ENCODE results near the gene CCT6A. TPM values are rescaled to one million over a fixed set of nuclear protein-coding genes. Genes with fewer than 3 reads are reported as not detected.

Gene CCT6A
- total and polyA plus RNA-seq, 9 of the 15 experiments (the other 6 are each of a cell fraction or from before 2014, with no cell fraction given): 244 to 708 (median 387) TPM

- TF ChIP-seq ZNF407 (IDR thresholded peaks at IDR 0.05; ENCODE audit: low read depth) (no peak), POLR3A (IDR thresholded peaks at IDR 0.05; ENCODE audit: borderline replicate concordance, extremely low read depth, insufficient read depth, insufficient read length) (no peak), THAP7 (CRISPR knock-in tag; IDR thresholded peaks at IDR 0.05) (peak; percentile 72; the same call in 1 of the 2 replicates), CHAMP1 (IDR thresholded peaks at IDR 0.05) (peak; percentile 9; the same call in 1 of the 2 replicates), THRA (IDR thresholded peaks at IDR 0.05) (no peak), FOXK1 (CRISPR knock-in tag; IDR thresholded peaks at IDR 0.05; ENCODE audit: borderline replicate concordance) (0 out of 2 replicates have a peak, but pooled peaks have one; percentile 73), MLLT1 (IDR thresholded peaks at IDR 0.05) (peak; percentile 39 to 71; a peak in 3 of 4 replicates), NR2C1 (IDR thresholded peaks at IDR 0.05) (peak; percentile 83), NR2C1 (tag; IDR thresholded peaks at IDR 0.05) (peak; percentile 88), PHF8 (IDR thresholded peaks at IDR 0.05; ENCODE audit: borderline replicate concordance, low read length) (peak; percentile 79)
These were observed 54.8 kb downstream of the CCT6A start, which contains the start of gene CHCHD2 (continued) for GRCh38 chr7:56106108-56107073.
